Thyroid gland (tissue), 4 donors: Measurements from ENCODE around the gene CDC42SE2.

Experiments
- POLR2A ChIP-seq, 2 donors: fragments of 450-650 bp; IDR thresholded peaks; one replicate each; pipeline ENCODE4 v1.6.1; 2017; ENCODE audit warnings: antibody characterized with exemption in 2 of 2, mild to moderate bottlenecking in 2 of 2, moderate library complexity in 1 of 2
- TF ChIP-seq, protein P1 (sequence below), 6 experiments: fragments of 200-600 bp in 3 of 6; fragments of 450-650 bp in 3 of 6; sonication (generic) in 3 of 6; IDR thresholded peaks; one replicate each; pipeline ENCODE4 v1.5.1; 2016 to 2019; ENCODE audit warnings: antibody characterized with exemption in 6 of 6, mild to moderate bottlenecking in 2 of 6, inconsistent platforms in 1 of 6, moderate library complexity in 1 of 6

DNA sequence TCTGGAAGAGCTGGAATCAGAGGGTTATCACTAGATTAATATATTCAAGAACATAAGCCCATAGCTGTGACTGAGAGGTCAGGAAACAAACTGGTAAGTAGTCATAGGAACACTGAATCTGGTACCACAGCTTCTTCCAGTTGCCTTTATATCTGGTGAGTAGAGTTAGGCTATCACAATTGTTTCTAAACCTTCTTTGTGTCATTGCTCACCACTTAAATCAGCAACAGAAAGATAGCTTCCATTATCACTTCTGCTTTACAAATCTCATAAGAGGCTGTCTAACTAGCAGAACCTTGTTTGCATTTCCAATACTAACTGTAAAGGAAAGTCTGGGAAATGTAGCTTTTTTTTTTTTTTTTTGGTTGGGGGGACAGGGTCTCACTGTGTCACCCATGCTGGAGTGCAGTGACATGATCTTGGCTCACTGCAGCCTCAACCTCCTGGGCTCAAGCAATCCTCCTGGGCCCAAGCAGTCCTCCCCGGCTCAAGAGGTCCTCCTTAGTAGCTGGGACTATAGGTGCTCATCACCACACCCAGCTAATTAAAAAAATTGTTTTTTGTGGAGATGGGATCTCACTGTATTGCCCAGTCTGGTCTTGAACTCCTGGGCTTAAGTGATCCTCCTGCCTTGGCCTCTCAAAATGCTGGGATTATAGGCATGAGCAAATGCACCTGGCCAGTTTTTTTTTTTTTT lies 22.0 kb downstream of the CDC42SE2 start:
- no peak for TF ChIP-seq POLR2A (IDR thresholded peaks at IDR 0.05)
- TF ChIP-seq, protein P1, sequence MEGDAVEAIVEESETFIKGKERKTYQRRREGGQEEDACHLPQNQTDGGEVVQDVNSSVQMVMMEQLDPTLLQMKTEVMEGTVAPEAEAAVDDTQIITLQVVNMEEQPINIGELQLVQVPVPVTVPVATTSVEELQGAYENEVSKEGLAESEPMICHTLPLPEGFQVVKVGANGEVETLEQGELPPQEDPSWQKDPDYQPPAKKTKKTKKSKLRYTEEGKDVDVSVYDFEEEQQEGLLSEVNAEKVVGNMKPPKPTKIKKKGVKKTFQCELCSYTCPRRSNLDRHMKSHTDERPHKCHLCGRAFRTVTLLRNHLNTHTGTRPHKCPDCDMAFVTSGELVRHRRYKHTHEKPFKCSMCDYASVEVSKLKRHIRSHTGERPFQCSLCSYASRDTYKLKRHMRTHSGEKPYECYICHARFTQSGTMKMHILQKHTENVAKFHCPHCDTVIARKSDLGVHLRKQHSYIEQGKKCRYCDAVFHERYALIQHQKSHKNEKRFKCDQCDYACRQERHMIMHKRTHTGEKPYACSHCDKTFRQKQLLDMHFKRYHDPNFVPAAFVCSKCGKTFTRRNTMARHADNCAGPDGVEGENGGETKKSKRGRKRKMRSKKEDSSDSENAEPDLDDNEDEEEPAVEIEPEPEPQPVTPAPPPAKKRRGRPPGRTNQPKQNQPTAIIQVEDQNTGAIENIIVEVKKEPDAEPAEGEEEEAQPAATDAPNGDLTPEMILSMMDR (IDR thresholded peaks at IDR 0.05) = no peak
